HEK293 (cell line): ENCODE data around the gene CNPY2.

Experiments used
- CTCF ChIA-PET: fragments of 350-600 bp; formaldehyde crosslinking; extraction: SDS; loops from one replicate; lab custom pipeline; 2021; ENCODE audit warnings: antibody characterized with exemption; lab: Yijun Ruan, JAX
- POLR2A ChIA-PET: fragments of 300-600 bp; formaldehyde crosslinking; extraction: SDS; loops from one replicate; lab custom pipeline; 2020; ENCODE audit warnings: antibody characterized with exemption, inconsistent platforms; lab: Yijun Ruan, JAX
- H3K27ac ChIP-seq: fragments of 200-500 bp; sonication (Bioruptor generic); 2 replicates; pipeline ENCODE4 v1.5.1; 2014; ENCODE audit warnings: low read depth, low read length, control low read depth, inconsistent platforms; ENCODE audit errors: extremely low read depth
- H3K36me3 ChIP-seq, 2 experiments: fragments of 200-500 bp in 1 of 2; sonication (Bioruptor generic) in 1 of 2; 1 replicate in 1 of 2; 2 replicates in 1 of 2; pipeline ENCODE4 v1.5.1; 2014 to 2017; ENCODE audit warnings: inconsistent platforms in 2 of 2, low read length in 2 of 2; ENCODE audit not compliant: control insufficient read depth in 2 of 2, insufficient read depth in 1 of 2
- H3K4me1 ChIP-seq: fragments of 200-500 bp; sonication (Bioruptor generic); 2 replicates; pipeline ENCODE4 v1.5.1; 2014; ENCODE audit warnings: mild to moderate bottlenecking, low read length, inconsistent platforms; ENCODE audit not compliant: control insufficient read depth, insufficient read depth
- H3K4me3 ChIP-seq: 2 replicates; pipeline ENCODE4 v1.5.1; 2011; ENCODE audit warnings: low read depth, mild to moderate bottlenecking, control low read depth, low read length, moderate library complexity
- H3K9me3 ChIP-seq: fragments of 200-500 bp; sonication (Bioruptor generic); 2 replicates; pipeline ENCODE4 v1.5.1; 2014; ENCODE audit warnings: low read depth, low read length, inconsistent platforms; ENCODE audit not compliant: control insufficient read depth, insufficient read depth
- KLF9 ChIP-seq: fragments of 450-650 bp; formaldehyde crosslinking; IDR thresholded peaks from 2 replicates; pipeline ENCODE4 v1.5.1; 2016; ENCODE audit warnings: missing biosample characterization, missing genetic modification characterization, low read depth
- MZF1 ChIP-seq: fragments of 450-650 bp; formaldehyde crosslinking; IDR thresholded peaks from 2 replicates; pipeline ENCODE4 v1.5.1; 2017; ENCODE audit warnings: missing biosample characterization, missing genetic modification characterization, borderline replicate concordance
- SCRT2 ChIP-seq: fragments of 450-650 bp; formaldehyde crosslinking; IDR thresholded peaks from 2 replicates; pipeline ENCODE4 v1.5.1; 2016; ENCODE audit warnings: missing biosample characterization, missing genetic modification characterization
- TRIM28 ChIP-seq: IDR thresholded peaks from 2 replicates; pipeline ENCODE4 v1.6.1; 2011; ENCODE audit warnings: low read length, control low read depth, borderline replicate concordance
- ZBTB17 ChIP-seq: fragments of 450-650 bp; formaldehyde crosslinking; IDR thresholded peaks from 2 replicates; pipeline ENCODE4 v1.5.1; 2016; ENCODE audit warnings: missing biosample characterization, missing genetic modification characterization
- ZBTB21 ChIP-seq: fragments of 450-650 bp; formaldehyde crosslinking; IDR thresholded peaks from 2 replicates; pipeline ENCODE4 v1.5.1; 2017; ENCODE audit warnings: missing biosample characterization, missing genetic modification characterization
- ZBTB48 ChIP-seq: fragments of 450-650 bp; formaldehyde crosslinking; IDR thresholded peaks from 2 replicates; pipeline ENCODE4 v1.5.1; 2016; ENCODE audit warnings: missing biosample characterization, missing genetic modification characterization
- ZFP37 ChIP-seq: fragments of 450-650 bp; formaldehyde crosslinking; IDR thresholded peaks from 2 replicates; pipeline ENCODE4 v1.5.1; 2016; ENCODE audit warnings: missing biosample characterization, missing genetic modification characterization
- ZNF114 ChIP-seq: fragments of 450-650 bp; formaldehyde crosslinking; IDR thresholded peaks from 2 replicates; pipeline ENCODE4 v1.5.0; 2017; ENCODE audit warnings: missing biosample characterization, missing genetic modification characterization
- ZNF140 ChIP-seq: fragments of 450-650 bp; formaldehyde crosslinking; IDR thresholded peaks from 2 replicates; pipeline ENCODE4 v1.5.1; 2016; ENCODE audit warnings: missing biosample characterization, missing genetic modification characterization
- ZNF16 ChIP-seq: fragments of 450-650 bp; formaldehyde crosslinking; IDR thresholded peaks from 2 replicates; pipeline ENCODE4 v1.5.1; 2016; ENCODE audit warnings: low read depth, missing biosample characterization, missing genetic modification characterization
- ZNF202 ChIP-seq: fragments of 450-650 bp; formaldehyde crosslinking; IDR thresholded peaks from 2 replicates; pipeline ENCODE4 v1.5.1; 2016; ENCODE audit warnings: missing biosample characterization, missing genetic modification characterization, borderline replicate concordance
- ZNF350 ChIP-seq: fragments of 450-650 bp; formaldehyde crosslinking; IDR thresholded peaks from 2 replicates; pipeline ENCODE4 v1.5.0; 2017; ENCODE audit warnings: missing biosample characterization, mild to moderate bottlenecking, missing genetic modification characterization
- ZNF37A ChIP-seq: fragments of 450-650 bp; IDR thresholded peaks from 2 replicates; pipeline ENCODE4 v1.5.1; 2018; ENCODE audit warnings: missing biosample characterization, missing genetic modification characterization
- ZNF501 ChIP-seq: fragments of 450-650 bp; formaldehyde crosslinking; IDR thresholded peaks from 2 replicates; pipeline ENCODE4 v1.5.1; 2016; ENCODE audit warnings: missing biosample characterization, missing genetic modification characterization
- ZNF521 ChIP-seq: fragments of 450-650 bp; formaldehyde crosslinking; IDR thresholded peaks from 2 replicates; pipeline ENCODE4 v1.5.1; 2017; ENCODE audit warnings: missing biosample characterization, mild to moderate bottlenecking, missing genetic modification characterization
- ZNF747 ChIP-seq: fragments of 450-650 bp; formaldehyde crosslinking; IDR thresholded peaks from 2 replicates; pipeline ENCODE4 v1.5.1; 2016; ENCODE audit warnings: missing biosample characterization, missing genetic modification characterization
- TF ChIP-seq, protein P1 (sequence below): fragments of 450-650 bp; formaldehyde crosslinking; IDR thresholded peaks from 2 replicates; pipeline ENCODE4 v1.5.0; 2017; ENCODE audit warnings: missing biosample characterization, missing genetic modification characterization, borderline replicate concordance
- TF ChIP-seq, protein P2 (sequence below): fragments of 450-650 bp; IDR thresholded peaks from 2 replicates; pipeline ENCODE4 v1.5.1; 2018; ENCODE audit warnings: missing biosample characterization, mild to moderate bottlenecking, missing genetic modification characterization
- TF ChIP-seq, protein P3 (sequence below): fragments of 450-650 bp; formaldehyde crosslinking; IDR thresholded peaks from 2 replicates; pipeline ENCODE4 v1.5.1; 2016; ENCODE audit warnings: missing biosample characterization, missing genetic modification characterization

The CNPY2 gene

DNA sequence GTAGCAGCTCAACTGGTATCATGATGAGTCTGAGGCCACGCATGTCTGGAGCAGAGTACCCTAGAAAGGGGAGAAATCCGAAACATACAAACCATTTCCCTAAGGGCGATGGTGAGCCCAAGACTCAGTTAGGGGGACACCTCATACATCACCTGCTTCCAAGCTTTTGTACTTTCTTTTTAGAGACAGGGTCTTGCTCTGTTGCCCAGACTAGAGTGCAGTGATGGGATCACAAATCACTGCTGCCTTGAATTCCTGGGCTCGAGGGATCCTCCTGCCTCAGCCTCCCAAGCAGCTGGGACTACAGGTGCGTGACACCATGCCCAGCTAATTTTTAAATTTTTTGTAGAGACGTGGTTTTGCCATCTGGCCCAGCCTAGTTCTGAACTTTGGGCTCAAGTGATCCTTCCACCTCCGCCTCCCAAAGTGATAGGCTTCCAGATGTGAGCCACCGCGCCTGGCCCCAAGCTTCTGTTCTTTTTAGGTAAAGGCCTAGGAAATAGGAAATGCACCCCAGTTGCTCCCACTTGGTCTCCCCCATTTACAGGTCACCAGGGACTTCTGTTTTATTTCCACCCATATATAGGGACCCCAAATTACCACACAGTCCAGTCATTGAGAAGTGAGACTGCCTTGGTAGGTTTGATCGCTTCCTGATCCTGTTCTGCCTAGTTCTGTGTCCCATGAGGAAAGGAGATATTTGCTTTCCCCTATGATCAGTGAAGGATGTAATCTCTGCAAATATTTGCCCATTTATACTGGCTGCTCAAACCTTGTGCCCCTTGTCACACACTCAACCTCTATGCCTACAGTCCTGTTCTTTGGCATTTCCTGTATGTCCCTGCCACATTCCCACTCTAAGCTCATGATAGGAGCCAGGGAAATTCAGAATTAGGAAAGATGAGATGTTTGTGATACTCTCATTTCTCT, 46.6 kb upstream of the CNPY2 start, which contains the start of gene APOF:
Gene APOF, minus strand, starts transcription at position 728 of the 930 bp plus-strand sequence. Its CDS starts 112 bp downstream, at position 616.
- POLR2A ChIA-PET, result interaction anchor here (0.6 to 1.4 kb wide), 2 partner anchors 87 to 370 kb away, joined by 3 read pairs; partner anchors contain the start of gene TIMELESS
- TF ChIP-seq ZNF521 (tag by site-specific recombination) (no peak), ZBTB17 (tag by site-specific recombination) (no peak), ZBTB48 (tag by site-specific recombination) (no peak), ZNF37A (tag by site-specific recombination) (no peak), ZNF350 (tag by site-specific recombination) (no peak), MZF1 (tag by site-specific recombination) (no peak), ZNF16 (tag by site-specific recombination) (no peak), ZBTB21 (tag by site-specific recombination) (no peak), TRIM28 (no peak)
- TF ChIP-seq, protein P1, sequence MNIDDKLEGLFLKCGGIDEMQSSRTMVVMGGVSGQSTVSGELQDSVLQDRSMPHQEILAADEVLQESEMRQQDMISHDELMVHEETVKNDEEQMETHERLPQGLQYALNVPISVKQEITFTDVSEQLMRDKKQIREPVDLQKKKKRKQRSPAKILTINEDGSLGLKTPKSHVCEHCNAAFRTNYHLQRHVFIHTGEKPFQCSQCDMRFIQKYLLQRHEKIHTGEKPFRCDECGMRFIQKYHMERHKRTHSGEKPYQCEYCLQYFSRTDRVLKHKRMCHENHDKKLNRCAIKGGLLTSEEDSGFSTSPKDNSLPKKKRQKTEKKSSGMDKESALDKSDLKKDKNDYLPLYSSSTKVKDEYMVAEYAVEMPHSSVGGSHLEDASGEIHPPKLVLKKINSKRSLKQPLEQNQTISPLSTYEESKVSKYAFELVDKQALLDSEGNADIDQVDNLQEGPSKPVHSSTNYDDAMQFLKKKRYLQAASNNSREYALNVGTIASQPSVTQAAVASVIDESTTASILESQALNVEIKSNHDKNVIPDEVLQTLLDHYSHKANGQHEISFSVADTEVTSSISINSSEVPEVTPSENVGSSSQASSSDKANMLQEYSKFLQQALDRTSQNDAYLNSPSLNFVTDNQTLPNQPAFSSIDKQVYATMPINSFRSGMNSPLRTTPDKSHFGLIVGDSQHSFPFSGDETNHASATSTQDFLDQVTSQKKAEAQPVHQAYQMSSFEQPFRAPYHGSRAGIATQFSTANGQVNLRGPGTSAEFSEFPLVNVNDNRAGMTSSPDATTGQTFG (tag by site-specific recombination), result no peak
- no peaks in the 10 kb centered on the region; the same call in 1 of the 2 replicates for H3K4me1 ChIP-seq
- no peak within 1 kb of the TSS for H3K4me3 ChIP-seq
- H3K27ac ChIP-seq, result no peak within 1 kb of the TSS
- CTCF ChIA-PET, result interaction anchor here (0.6 to 1.6 kb wide), 2 partner anchors 102 to 300 kb away, joined by 4 read pairs; no protein-coding TSS in a partner anchor
- H3K36me3 ChIP-seq, result no peaks in the 10 kb centered on the region
- H3K9me3 ChIP-seq, result no peaks in the 10 kb centered on the region

DNA sequence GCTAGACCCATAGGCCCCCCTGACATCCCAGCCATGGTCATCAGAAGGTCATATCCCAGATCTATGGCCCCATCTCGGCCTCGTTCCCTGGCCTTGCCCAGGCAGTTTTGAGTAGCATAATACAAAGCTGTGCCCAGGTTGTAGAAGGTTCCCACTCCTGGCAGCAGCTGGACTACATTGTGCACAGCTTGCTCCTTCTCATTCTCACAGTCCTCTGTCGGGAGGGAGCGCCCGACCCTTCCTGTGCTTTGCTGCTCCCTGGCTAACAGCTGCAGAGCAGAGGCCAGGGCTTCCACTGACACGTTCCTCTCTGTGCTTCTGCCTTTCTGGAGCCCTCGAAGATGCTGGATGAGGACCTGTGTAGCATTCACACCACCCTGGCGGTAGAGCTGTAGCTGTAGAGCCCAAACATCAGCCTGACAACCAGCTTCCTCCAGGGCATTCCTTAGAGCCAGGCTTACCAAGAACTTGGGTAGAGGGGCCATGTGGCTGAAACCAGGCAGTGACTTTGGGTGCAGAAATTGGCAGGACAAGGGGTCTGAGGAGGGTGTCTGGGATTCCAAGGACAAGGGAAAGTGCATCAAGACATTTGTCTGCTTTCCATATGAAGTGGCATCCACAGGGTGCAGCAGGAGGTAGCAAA, 45.8 kb upstream of the CNPY2 start:
- no peaks in the 10 kb centered on the region for H3K36me3 ChIP-seq
- no peak overlapping the region for H3K27ac ChIP-seq
- CTCF ChIA-PET, result interaction anchor here (0.6 to 1.6 kb wide), 4 partner anchors 8 to 299 kb away, joined by 3 to 4 read pairs (median 4); no protein-coding TSS in a partner anchor
- H3K4me3 ChIP-seq, result no peak overlapping the region
- TF ChIP-seq, protein P2, sequence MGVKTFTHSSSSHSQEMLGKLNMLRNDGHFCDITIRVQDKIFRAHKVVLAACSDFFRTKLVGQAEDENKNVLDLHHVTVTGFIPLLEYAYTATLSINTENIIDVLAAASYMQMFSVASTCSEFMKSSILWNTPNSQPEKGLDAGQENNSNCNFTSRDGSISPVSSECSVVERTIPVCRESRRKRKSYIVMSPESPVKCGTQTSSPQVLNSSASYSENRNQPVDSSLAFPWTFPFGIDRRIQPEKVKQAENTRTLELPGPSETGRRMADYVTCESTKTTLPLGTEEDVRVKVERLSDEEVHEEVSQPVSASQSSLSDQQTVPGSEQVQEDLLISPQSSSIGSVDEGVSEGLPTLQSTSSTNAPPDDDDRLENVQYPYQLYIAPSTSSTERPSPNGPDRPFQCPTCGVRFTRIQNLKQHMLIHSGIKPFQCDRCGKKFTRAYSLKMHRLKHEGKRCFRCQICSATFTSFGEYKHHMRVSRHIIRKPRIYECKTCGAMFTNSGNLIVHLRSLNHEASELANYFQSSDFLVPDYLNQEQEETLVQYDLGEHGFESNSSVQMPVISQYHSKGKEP (tag by site-specific recombination), result no peak
- no peak for TF ChIP-seq ZNF747
- TF ChIP-seq ZNF140, result no peak
- TF ChIP-seq, protein P3, sequence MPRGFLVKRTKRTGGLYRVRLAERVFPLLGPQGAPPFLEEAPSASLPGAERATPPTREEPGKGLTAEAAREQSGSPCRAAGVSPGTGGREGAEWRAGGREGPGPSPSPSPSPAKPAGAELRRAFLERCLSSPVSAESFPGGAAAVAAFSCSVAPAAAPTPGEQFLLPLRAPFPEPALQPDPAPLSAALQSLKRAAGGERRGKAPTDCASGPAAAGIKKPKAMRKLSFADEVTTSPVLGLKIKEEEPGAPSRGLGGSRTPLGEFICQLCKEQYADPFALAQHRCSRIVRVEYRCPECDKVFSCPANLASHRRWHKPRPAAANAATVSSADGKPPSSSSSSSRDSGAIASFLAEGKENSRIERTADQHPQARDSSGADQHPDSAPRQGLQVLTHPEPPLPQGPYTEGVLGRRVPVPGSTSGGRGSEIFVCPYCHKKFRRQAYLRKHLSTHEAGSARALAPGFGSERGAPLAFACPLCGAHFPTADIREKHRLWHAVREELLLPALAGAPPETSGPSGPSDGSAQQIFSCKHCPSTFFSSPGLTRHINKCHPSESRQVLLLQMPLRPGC (tag by site-specific recombination), result no peak
- no peak for TF ChIP-seq KLF9 (tag by site-specific recombination)
- no peak for TF ChIP-seq ZNF114 (tag by site-specific recombination)
- TF ChIP-seq ZBTB21 (tag by site-specific recombination), result no peak
- TF ChIP-seq ZNF16 (tag by site-specific recombination), result no peak
- no peak for TF ChIP-seq ZNF501
- TF ChIP-seq SCRT2 (tag by site-specific recombination), result no peak
- no peak for TF ChIP-seq ZNF202
- no peak for TF ChIP-seq ZFP37
- H3K4me1 ChIP-seq, result no peaks in the 10 kb centered on the region; the same call in 1 of the 2 replicates
- POLR2A ChIA-PET, result interaction anchor here (0.6 kb wide), 1 partner anchor 370 kb away, joined by 3 read pairs; no protein-coding TSS in a partner anchor
- no peaks in the 10 kb centered on the region for H3K9me3 ChIP-seq
